ENCODE results near the gene MFSD6.
"Not testable (repeated sequence)": the region's sequence is repeated elsewhere in the genome, so short reads cannot be mapped to it uniquely, and the experiment has no call there.

MFSD6 gene

GRCh38 chr2:190504912-190505311, 96.8 kb downstream of the MFSD6 start:
- DNase-seq: no peak

- DNase-seq: no peak
These were observed 97.5 kb downstream of the MFSD6 start for GRCh38 chr2:190505696-190506095.

- no peak for DNase-seq
These were observed 98.5 kb downstream of the MFSD6 start for GRCh38 chr2:190506666-190507065.

GRCh38 chr2:190507135-190507534, 99.0 kb downstream of the MFSD6 start:
- DNase-seq: no peak

GRCh38 chr2:190509895-190510294, 101.7 kb downstream of the MFSD6 start:
- not testable (repeated sequence) for DNase-seq

- DNase-seq: no peak
These were observed 102.9 kb downstream of the MFSD6 start for GRCh38 chr2:190511104-190511503.

- DNase-seq: no peak
These were observed 104.5 kb downstream of the MFSD6 start for GRCh38 chr2:190512539-190513095.

GRCh38 chr2:190513877-190514276, 105.7 kb downstream of the MFSD6 start:
- DNase-seq: no peak

GRCh38 chr2:190514676-190515075, 106.5 kb downstream of the MFSD6 start:
- no peak for DNase-seq

GRCh38 chr2:190515687-190516086, 107.5 kb downstream of the MFSD6 start:
- DNase-seq: no peak

- DNase-seq: no peak
These were observed 109.3 kb downstream of the MFSD6 start for GRCh38 chr2:190517468-190517867.

GRCh38 chr2:190519975-190520767, 112.0 kb downstream of the MFSD6 start:
- DNase-seq: no peak

- no peak for DNase-seq
These were observed 116.8 kb downstream of the MFSD6 start for GRCh38 chr2:190524928-190525327.

GRCh38 chr2:190526105-190526750, 118.1 kb downstream of the MFSD6 start:
- DNase-seq: no peak

GRCh38 chr2:190527214-190527613, 119.1 kb downstream of the MFSD6 start:
- DNase-seq: no peak

GRCh38 chr2:190527918-190528317, 119.8 kb downstream of the MFSD6 start:
- DNase-seq: no peak

- DNase-seq: no peak
These were observed 120.4 kb downstream of the MFSD6 start for GRCh38 chr2:190528521-190529001.

GRCh38 chr2:190529486-190530247, 121.5 kb downstream of the MFSD6 start:
- no peak for DNase-seq

GRCh38 chr2:190530248-190530900, 122.2 kb downstream of the MFSD6 start:
- DNase-seq: no peak

GRCh38 chr2:190532581-190532980, 124.4 kb downstream of the MFSD6 start:
- no peak for DNase-seq

- no peak for DNase-seq
These were observed 125.2 kb downstream of the MFSD6 start for GRCh38 chr2:190533175-190533967.

- DNase-seq: peak; percentile 65 to 71
These were observed 125.8 kb downstream of the MFSD6 start for GRCh38 chr2:190533968-190534309.

All from activated T-cell treated with anti-CD3 and anti-CD28 coated beads, Interleukin-2, amount 50 U/mL, for 48 hours (primary cell).